Thyroid gland (tissue), 4 donors: Measurements from ENCODE around the gene SEL1L3.

Experiments
- POLR2A ChIP-seq, 2 donors: fragments of 450-650 bp; IDR thresholded peaks; one replicate each; pipeline ENCODE4 v1.6.1; 2017; ENCODE audit warnings: antibody characterized with exemption in 2 of 2, mild to moderate bottlenecking in 2 of 2, moderate library complexity in 1 of 2
- TF ChIP-seq, protein P1 (sequence below), 6 experiments: fragments of 200-600 bp in 3 of 6; fragments of 450-650 bp in 3 of 6; sonication (generic) in 3 of 6; IDR thresholded peaks; one replicate each; pipeline ENCODE4 v1.5.1; 2016 to 2019; ENCODE audit warnings: antibody characterized with exemption in 6 of 6, mild to moderate bottlenecking in 2 of 6, inconsistent platforms in 1 of 6, moderate library complexity in 1 of 6

DNA sequence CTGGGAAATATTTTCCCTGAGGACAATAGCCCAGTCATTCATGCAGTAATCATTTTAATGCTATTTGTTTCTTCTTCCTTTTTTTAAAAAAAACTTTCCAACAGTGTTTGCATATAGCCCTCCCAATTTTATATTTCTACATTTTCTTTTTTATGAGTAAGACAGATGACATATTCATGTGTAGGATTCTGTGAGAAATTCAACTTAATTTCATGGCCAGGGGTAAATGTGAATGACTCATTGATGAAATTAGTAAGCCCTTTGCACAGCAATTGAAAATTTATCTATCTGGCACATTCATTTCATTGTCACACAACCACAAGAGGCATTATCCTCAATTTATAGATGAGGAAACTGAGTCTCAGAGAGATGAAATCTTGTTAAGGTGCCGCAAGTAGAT is 37.5 kb upstream of the SEL1L3 start:
- TF ChIP-seq POLR2A (IDR thresholded peaks at IDR 0.05): no peak
- TF ChIP-seq, protein P1, sequence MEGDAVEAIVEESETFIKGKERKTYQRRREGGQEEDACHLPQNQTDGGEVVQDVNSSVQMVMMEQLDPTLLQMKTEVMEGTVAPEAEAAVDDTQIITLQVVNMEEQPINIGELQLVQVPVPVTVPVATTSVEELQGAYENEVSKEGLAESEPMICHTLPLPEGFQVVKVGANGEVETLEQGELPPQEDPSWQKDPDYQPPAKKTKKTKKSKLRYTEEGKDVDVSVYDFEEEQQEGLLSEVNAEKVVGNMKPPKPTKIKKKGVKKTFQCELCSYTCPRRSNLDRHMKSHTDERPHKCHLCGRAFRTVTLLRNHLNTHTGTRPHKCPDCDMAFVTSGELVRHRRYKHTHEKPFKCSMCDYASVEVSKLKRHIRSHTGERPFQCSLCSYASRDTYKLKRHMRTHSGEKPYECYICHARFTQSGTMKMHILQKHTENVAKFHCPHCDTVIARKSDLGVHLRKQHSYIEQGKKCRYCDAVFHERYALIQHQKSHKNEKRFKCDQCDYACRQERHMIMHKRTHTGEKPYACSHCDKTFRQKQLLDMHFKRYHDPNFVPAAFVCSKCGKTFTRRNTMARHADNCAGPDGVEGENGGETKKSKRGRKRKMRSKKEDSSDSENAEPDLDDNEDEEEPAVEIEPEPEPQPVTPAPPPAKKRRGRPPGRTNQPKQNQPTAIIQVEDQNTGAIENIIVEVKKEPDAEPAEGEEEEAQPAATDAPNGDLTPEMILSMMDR (IDR thresholded peaks at IDR 0.05): no peak
